H1 (cell line): Measurements from ENCODE around the gene ROPN1. TPM values are rescaled to one million over a fixed set of nuclear protein-coding genes. Genes with fewer than 3 reads are reported as not detected.
A peak's percentile ranks its signal among the peaks of the same experiment; 100 is the strongest.
"Not testable (repeated sequence)": the region's sequence is repeated elsewhere in the genome, so short reads cannot be mapped to it uniquely, and the experiment has no call there.

Source experiments
- CTCF ChIA-PET: fragments of 300-600 bp; sonication (Branson Sonifier 250); formaldehyde crosslinking; loops from one replicate; lab custom pipeline; 2021; ENCODE audit not compliant: partially characterized antibody; lab: Charles Lee
- POLR2A ChIA-PET: fragments of 300-600 bp; sonication (Branson Sonifier 250); formaldehyde crosslinking; loops from one replicate; lab custom pipeline; 2021; ENCODE audit warnings: inconsistent platforms; ENCODE audit not compliant: partially characterized antibody; lab: Charles Lee
- DNase-seq, 2 experiments: peaks; one replicate each; pipeline versions ENCODE4 v3.0.0 to v3.0.0-alpha.2; 2010 to 2022; ENCODE audit warnings: low spot score in 2 of 2, low read depth in 1 of 2, mixed read lengths in 1 of 2
- FAIRE-seq: peaks from 2 replicates; lab custom pipeline; 2011; peaks lifted over from hg19 to GRCh38; lab: Jason Lieb, UNC
- H2AFZ ChIP-seq: 2 replicates; pipeline ENCODE4 v1.8.1; 2012; ENCODE audit warnings: low read length, inconsistent platforms
- H2AK5ac ChIP-seq: 2 replicates; pipeline ENCODE4 v1.6.1; 2013; ENCODE audit warnings: low read depth, low read length
- H2BK120ac ChIP-seq: replicated peaks from 2 replicates; pipeline ENCODE3; 2013; ENCODE audit warnings: low read depth, low read length, inconsistent platforms
- H2BK12ac ChIP-seq: 2 replicates; pipeline ENCODE4 v1.6.1; 2013; ENCODE audit warnings: low read depth, low read length
- H2BK15ac ChIP-seq: 2 replicates; pipeline ENCODE4 v1.6.1; 2013; ENCODE audit warnings: low read length
- H2BK20ac ChIP-seq: 2 replicates; pipeline ENCODE4 v1.6.1; 2013; ENCODE audit warnings: low read length
- H2BK5ac ChIP-seq: 2 replicates; pipeline ENCODE4 v1.6.1; 2013; ENCODE audit warnings: low read depth, low read length
- H3K14ac ChIP-seq: 2 replicates; pipeline ENCODE4 v1.6.1; 2013; ENCODE audit warnings: inconsistent platforms; ENCODE audit not compliant: insufficient read length
- H3K18ac ChIP-seq: 2 replicates; pipeline ENCODE4 v1.6.1; 2013; ENCODE audit warnings: low read length; ENCODE audit errors: extremely low read depth
- H3K23ac ChIP-seq: 2 replicates; pipeline ENCODE4 v1.6.1; 2013; ENCODE audit warnings: inconsistent platforms; ENCODE audit not compliant: insufficient read length
- H3K23me2 ChIP-seq: 2 replicates; pipeline ENCODE4 v1.6.1; 2013; ENCODE audit warnings: low read depth, low read length
- H3K27ac ChIP-seq: 2 replicates; pipeline ENCODE4 v1.6.1; 2011; ENCODE audit warnings: low read depth, low read length, inconsistent platforms
- H3K27me3 ChIP-seq, 4 experiments: replicated peaks in 1 of 4; 1 replicate in 1 of 4; 2 replicates in 3 of 4; pipeline versions ENCODE4 v1.6.1 to v1.8.1; 2011 to 2013; ENCODE audit warnings: low read length in 3 of 4, mild to moderate bottlenecking in 3 of 4, inconsistent platforms in 2 of 4, mixed read lengths in 2 of 4, moderate library complexity in 1 of 4; ENCODE audit not compliant: control insufficient read depth in 3 of 4, insufficient read depth in 3 of 4; ENCODE audit errors: extremely low read depth in 1 of 4
- H3K36me3 ChIP-seq, 4 experiments: 2 replicates each; pipeline versions ENCODE4 v1.6.1 to v1.8.1; 2011 to 2013; ENCODE audit warnings: mild to moderate bottlenecking in 4 of 4, low read length in 3 of 4, moderate library complexity in 2 of 4, control low read depth in 1 of 4, inconsistent platforms in 1 of 4; ENCODE audit not compliant: insufficient read depth in 4 of 4, control insufficient read depth in 2 of 4
- H3K4ac ChIP-seq: replicated peaks from 2 replicates; pipeline ENCODE3; 2013; ENCODE audit warnings: low read length, low read depth, mixed read lengths, inconsistent platforms; ENCODE audit not compliant: insufficient read length
- H3K4me1 ChIP-seq, 4 experiments: replicated peaks in 1 of 4; 1 replicate in 1 of 4; 2 replicates in 3 of 4; pipeline versions ENCODE4 v1.6.1 to v1.8.1; 2011 to 2013; ENCODE audit warnings: low read length in 3 of 4, inconsistent platforms in 2 of 4, mixed read lengths in 1 of 4; ENCODE audit not compliant: insufficient read depth in 4 of 4, control insufficient read depth in 3 of 4
- H3K4me2 ChIP-seq, 2 experiments: 2 replicates each; pipeline versions ENCODE4 v1.6.1 to v1.8.1; 2011 to 2013; ENCODE audit warnings: low read depth in 2 of 2, low read length in 2 of 2, control low read depth in 1 of 2, inconsistent platforms in 1 of 2, mild to moderate bottlenecking in 1 of 2; ENCODE audit not compliant: insufficient read depth in 1 of 2
- H3K4me3 ChIP-seq, 4 experiments: fragments of 200-600, 300-600 bp in 1 of 4; sonication (generic), shearing (Covaris generic), sonication (Bioruptor Twin) in 1 of 4; 2 replicates each; pipeline versions ENCODE4 v1.5.1 to v1.8.1; 2011 to 2016; ENCODE audit warnings: low read length in 4 of 4, low read depth in 3 of 4, control low read depth in 2 of 4, inconsistent platforms in 2 of 4, mild to moderate bottlenecking in 2 of 4, mixed read lengths in 1 of 4, moderate library complexity in 1 of 4; ENCODE audit not compliant: insufficient read depth in 2 of 4; ENCODE audit errors: extremely low read depth in 1 of 4
- H3K56ac ChIP-seq: replicated peaks from 2 replicates; pipeline ENCODE3; 2013; ENCODE audit warnings: low read depth, mild to moderate bottlenecking, mixed read lengths, low read length, inconsistent platforms; ENCODE audit not compliant: insufficient read length
- H3K79me1 ChIP-seq: 2 replicates; pipeline ENCODE4 v1.6.1; 2013; ENCODE audit warnings: low read depth, low read length, control low read depth
- H3K79me2 ChIP-seq, 2 experiments: 2 replicates each; pipeline versions ENCODE4 v1.6.1 to v1.8.1; 2012 to 2013; ENCODE audit warnings: low read length in 2 of 2, mild to moderate bottlenecking in 2 of 2, inconsistent platforms in 1 of 2; ENCODE audit not compliant: insufficient read depth in 2 of 2, control insufficient read depth in 1 of 2
- H3K9ac ChIP-seq, 4 experiments: replicated peaks in 1 of 4; 1 replicate in 1 of 4; 2 replicates in 3 of 4; pipeline versions ENCODE4 v1.6.1 to v1.8.1; 2011 to 2013; ENCODE audit warnings: low read depth in 3 of 4, low read length in 3 of 4, control low read depth in 2 of 4, mild to moderate bottlenecking in 2 of 4, moderate library complexity in 2 of 4, inconsistent platforms in 1 of 4; ENCODE audit errors: extremely low read depth in 1 of 4
- H3K9me3 ChIP-seq, 2 experiments: 2 replicates each; pipeline versions ENCODE4 v1.6.1 to v1.8.1; 2012 to 2013; ENCODE audit warnings: mild to moderate bottlenecking in 2 of 2, moderate library complexity in 2 of 2, control low read depth in 1 of 2, inconsistent platforms in 1 of 2, low read depth in 1 of 2, low read length in 1 of 2, mixed read lengths in 1 of 2; ENCODE audit not compliant: insufficient read depth in 2 of 2
- H4K20me1 ChIP-seq, 2 experiments: replicated peaks in 1 of 2; 2 replicates each; pipeline versions ENCODE3 to v1.8.1; 2011 to 2013; ENCODE audit warnings: inconsistent platforms in 2 of 2, low read length in 2 of 2, mild to moderate bottlenecking in 1 of 2; ENCODE audit not compliant: insufficient read depth in 2 of 2, control insufficient read depth in 1 of 2
- H4K5ac ChIP-seq: 2 replicates; pipeline ENCODE4 v1.6.1; 2013; ENCODE audit warnings: low read length, low read depth, mixed read lengths, inconsistent platforms; ENCODE audit not compliant: insufficient read length
- H4K8ac ChIP-seq: 2 replicates; pipeline ENCODE4 v1.8.0; 2013; ENCODE audit warnings: mild to moderate bottlenecking, moderate library complexity, low read length, inconsistent platforms; ENCODE audit not compliant: insufficient read depth; ENCODE audit errors: extremely low read depth
- H4K91ac ChIP-seq: replicated peaks from 2 replicates; pipeline ENCODE3; 2013; ENCODE audit warnings: low read length, mixed read lengths, inconsistent platforms; ENCODE audit not compliant: insufficient read length
- WGBS, 2 experiments: shearing (Covaris generic) in 1 of 2; methylation state at CpG; one replicate each; pipeline versions ENCODE4 v1.1.6 to v1.1.7; 2013 to 2015; ENCODE audit warnings: low lambda C conversion rate in 2 of 2, mixed read lengths in 2 of 2, inconsistent platforms in 1 of 2, low coverage in 1 of 2, missing lambda C conversion rate in 1 of 2; ENCODE audit not compliant: insufficient replicate concordance in 2 of 2, insufficient coverage in 1 of 2, insufficient read length in 1 of 2; ENCODE audit errors: extremely low coverage in 1 of 2, missing lambda C conversion rate in 1 of 2; 5-methylcytosine and 5-hydroxymethylcytosine counted together
- long read RNA-seq, 2 experiments: library from RNA in 1 of 2; library from capped mRNA in 1 of 2; stranded (forward); transcript quantifications; one replicate each; pipeline ENCODE4 v2.0.0, GENCODE V29; 2021; ENCODE audit warnings: inconsistent platforms in 1 of 2
- polyA minus RNA-seq, 3 experiments: library from RNA; depleted of rRNA, polyadenylated mRNA; stranded (reverse); fragments of >200 nt; gene quantifications; 1 replicate in 2 of 3; 2 replicates in 1 of 3; pipeline ENCODE4 v1.2.3, GENCODE V29; 2011
- polyA plus RNA-seq, 7 experiments: library from polyadenylated mRNA; depleted of rRNA in 3 of 7; stranded (reverse) in 5 of 7; unstranded in 2 of 7; fragments of >200 nt in 5 of 7; fragments of 200-250 nt in 2 of 7; gene quantifications; 1 replicate in 5 of 7; 2 replicates in 1 of 7; 4 replicates in 1 of 7; pipeline versions ENCODE4 v1.2.1 to v1.2.3, GENCODE V29; 2011 to 2013; ENCODE audit warnings: missing spikeins in 2 of 7, mixed read lengths in 2 of 7
- total RNA-seq: library from RNA; stranded (reverse); fragmentation: NEBNext Ultra II Directional; extraction: Animal tissue kit (Norgen Biotek cat#: 25700); gene quantifications from 2 replicates; pipeline ENCODE4 v1.2.1, GENCODE V29; 2021

ROPN1 gene
- 0.44 TPM in 1 of 2 replicates, not detected in the other for total RNA-seq
- polyA plus RNA-seq (2011; rRNA removed), result 0.03 and 0.06 TPM in 2 replicates
- 0.10 TPM for polyA plus RNA-seq (2011; cell fraction: cytosol; rRNA removed)
- polyA plus RNA-seq (2011; cell fraction: nucleus; rRNA removed), result 0.17 TPM
- polyA plus RNA-seq (2012, experiment 1 of 2), result not detected in 4 replicates
- polyA plus RNA-seq (2012, experiment 2 of 2), result not detected
- polyA plus RNA-seq (2013, experiment 1 of 2), result 0.08 TPM
- 0.06 TPM for polyA plus RNA-seq (2013, experiment 2 of 2)
- polyA minus RNA-seq (2011; rRNA and poly(A)+ RNA removed), result not detected in 2 replicates
- polyA minus RNA-seq (2011; cell fraction: cytosol; rRNA and poly(A)+ RNA removed), result not detected
- not detected for polyA minus RNA-seq (2011; cell fraction: nucleus; rRNA and poly(A)+ RNA removed)
- long read RNA-seq, experiment 1, result 0 reads
- long read RNA-seq, experiment 2, result 0 reads

DNA sequence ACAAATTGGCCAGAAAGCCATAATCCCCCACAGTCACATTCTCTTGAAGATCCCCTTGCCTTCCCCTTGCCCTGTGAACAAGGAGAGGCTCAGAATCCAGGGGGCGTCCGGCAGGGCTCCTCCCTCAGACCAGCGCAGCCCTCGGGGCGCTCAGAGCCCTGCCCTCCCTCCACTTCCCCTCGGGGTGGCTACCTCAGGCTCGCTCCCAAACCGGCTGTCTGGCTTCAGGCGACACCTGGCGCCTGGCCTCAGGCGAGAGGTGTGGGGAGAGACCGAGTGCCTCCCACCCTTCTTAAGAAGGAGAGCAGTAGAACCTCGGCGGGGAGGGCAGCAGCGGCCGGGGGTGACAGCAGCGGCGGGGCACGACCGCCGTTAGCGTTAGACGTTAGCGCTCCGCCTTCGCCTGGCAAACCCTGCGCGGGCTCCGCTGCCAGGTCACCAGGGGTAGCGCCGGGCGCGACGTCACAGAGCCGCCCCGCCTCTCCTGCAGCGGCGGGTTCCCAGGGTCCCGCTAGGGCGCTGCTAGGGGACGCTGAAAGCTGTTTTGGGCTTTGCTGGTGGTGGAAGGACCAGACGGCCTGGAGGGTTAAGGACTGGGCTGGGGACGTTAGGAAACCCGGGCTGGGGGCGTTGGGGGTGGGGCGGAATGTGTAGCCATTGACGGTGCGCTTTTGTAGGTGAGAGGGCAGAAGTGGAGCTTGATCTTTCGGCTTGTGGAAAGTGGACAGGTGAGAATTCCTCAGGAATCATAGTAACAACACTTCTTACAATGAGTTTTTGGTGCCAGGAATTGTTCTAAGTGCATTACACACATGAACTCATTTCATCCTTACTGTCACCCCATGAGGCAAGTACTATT is at the start of gene ROPN1:
ROPN1 (minus strand) TSS at position 395 of the 859 bp plus-strand sequence. CDS start 11,643 bp downstream, outside the sequence.
- H4K5ac ChIP-seq, POLR2A ChIA-PET: not testable (repeated sequence)

More for the DNA sequence above, at the start of gene ROPN1:
- DNase-seq, H3K14ac ChIP-seq, H4K91ac ChIP-seq, H2BK12ac ChIP-seq, H3K4ac ChIP-seq, H2AK5ac ChIP-seq, H3K27ac ChIP-seq, H2BK5ac ChIP-seq, H3K79me2 ChIP-seq, H3K79me1 ChIP-seq, H3K18ac ChIP-seq, H2BK120ac ChIP-seq, H3K23ac ChIP-seq, H3K23me2 ChIP-seq, H3K9me3 ChIP-seq, H4K20me1 ChIP-seq, H3K56ac ChIP-seq, CTCF ChIA-PET, H3K4me1 ChIP-seq, H4K8ac ChIP-seq, H2BK15ac ChIP-seq, H2AFZ ChIP-seq, H2BK20ac ChIP-seq, H3K9ac ChIP-seq, H3K36me3 ChIP-seq: not testable (repeated sequence)
- 23% methylated on average over 3 of the region's 49 CpGs; no CpG with 5 or more reads in 1 of the 2 experiments for WGBS, 2 experiments
- peak within 1 kb of the TSS in 1 of 4 experiments; percentile 32; a peak in 1 of 8 replicates for H3K4me3 ChIP-seq
- H3K4me2 ChIP-seq, result peak within 1 kb of the TSS in 1 of 2 experiments; percentile 42; a peak in 1 of 4 replicates
- FAIRE-seq, result peak; percentile 94
- peaks cover 4 to 28% (median 20%) of the 10 kb centered on the region in 4 experiments for H3K27me3 ChIP-seq
